IMR-90 (cell line): ENCODE measurements around the gene DCLRE1A.
"Not testable (repeated sequence)": the region's sequence is repeated elsewhere in the genome, so short reads cannot be mapped to it uniquely, and the experiment has no call there.

Source experiments
- BHLHE40 ChIP-seq: fragments of 150-350 bp; IDR thresholded peaks from 2 replicates; pipeline ENCODE4 v1.6.1; 2016; ENCODE audit warnings: mild to moderate bottlenecking, low read depth, low read length
- CEBPB ChIP-seq: IDR thresholded peaks from 2 replicates; pipeline ENCODE4 v1.6.1; 2012; ENCODE audit warnings: low read depth, low read length, improper control_type of control experiment
- CHD1 ChIP-seq: IDR thresholded peaks from 2 replicates; pipeline ENCODE4 v1.6.1; 2012; ENCODE audit warnings: low read depth, low read length, improper control_type of control experiment
- FOS ChIP-seq: fragments of 150-350 bp; IDR thresholded peaks from 2 replicates; pipeline ENCODE4 v1.6.1; 2016; ENCODE audit warnings: low read depth, low read length
- MAFK ChIP-seq: IDR thresholded peaks from 2 replicates; pipeline ENCODE4 v1.6.1; 2012; ENCODE audit warnings: low read depth, low read length, improper control_type of control experiment
- MXI1 ChIP-seq: IDR thresholded peaks from 2 replicates; pipeline ENCODE4 v1.6.1; 2012; ENCODE audit warnings: low read depth, mild to moderate bottlenecking, low read length, moderate library complexity, borderline replicate concordance
- NFE2L2 ChIP-seq: fragments of 150-350 bp; IDR thresholded peaks from 2 replicates; pipeline ENCODE4 v1.6.1; 2016; ENCODE audit warnings: low read depth, mild to moderate bottlenecking, low read length
- POLR2A ChIP-seq: IDR thresholded peaks from 2 replicates; pipeline ENCODE4 v1.6.1; 2012; ENCODE audit warnings: mild to moderate bottlenecking, low read depth, low read length
- RAD21 ChIP-seq: IDR thresholded peaks from 2 replicates; pipeline ENCODE4 v1.6.1; 2012; ENCODE audit warnings: low read length, improper control_type of control experiment
- RCOR1 ChIP-seq: IDR thresholded peaks from 2 replicates; pipeline ENCODE4 v1.6.1; 2012; ENCODE audit warnings: mild to moderate bottlenecking, low read length, improper control_type of control experiment; ENCODE audit not compliant: insufficient replicate concordance
- RFX5 ChIP-seq: IDR thresholded peaks from 2 replicates; pipeline ENCODE4 v1.8.0; 2012; ENCODE audit warnings: low read depth, mild to moderate bottlenecking, low read length, moderate library complexity
- SMC3 ChIP-seq: fragments of 150-350 bp; IDR thresholded peaks from 2 replicates; pipeline ENCODE4 v1.6.1; 2016; ENCODE audit warnings: low read depth, mild to moderate bottlenecking, antibody characterized with exemption, low read length, moderate library complexity
- TF ChIP-seq, protein P1 (sequence below): conservative IDR thresholded peaks from 2 replicates; pipeline ENCODE4 v1.5.1; 2012; ENCODE audit warnings: mild to moderate bottlenecking, low read depth, low read length, improper control_type of control experiment
- TF ChIP-seq, protein P2 (sequence below): fragments of 150-350 bp; IDR thresholded peaks from 2 replicates; pipeline ENCODE4 v1.6.1; 2017; ENCODE audit warnings: mild to moderate bottlenecking, antibody characterized with exemption, low read length, low read depth

DNA sequence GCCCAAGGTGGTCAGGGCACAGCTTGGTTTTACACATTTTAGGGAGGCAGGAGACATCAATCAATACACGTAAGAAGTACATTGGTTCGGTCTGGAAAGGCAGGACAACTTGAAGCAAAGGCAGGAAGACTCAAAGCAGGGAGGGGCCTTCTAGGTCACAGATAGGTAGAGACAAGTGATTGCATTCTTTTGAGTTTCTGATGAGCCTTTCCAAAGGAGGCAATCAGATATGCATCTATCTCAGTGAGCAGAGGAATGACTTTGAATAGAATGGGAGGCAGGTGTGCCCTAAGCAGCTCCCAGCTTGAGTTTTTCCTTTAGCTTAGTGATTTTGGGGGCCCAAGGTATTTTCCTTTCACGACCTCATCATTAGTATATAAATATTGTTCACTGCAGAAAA is 32.6 kb downstream of the DCLRE1A start:
- TF ChIP-seq, protein P1, sequence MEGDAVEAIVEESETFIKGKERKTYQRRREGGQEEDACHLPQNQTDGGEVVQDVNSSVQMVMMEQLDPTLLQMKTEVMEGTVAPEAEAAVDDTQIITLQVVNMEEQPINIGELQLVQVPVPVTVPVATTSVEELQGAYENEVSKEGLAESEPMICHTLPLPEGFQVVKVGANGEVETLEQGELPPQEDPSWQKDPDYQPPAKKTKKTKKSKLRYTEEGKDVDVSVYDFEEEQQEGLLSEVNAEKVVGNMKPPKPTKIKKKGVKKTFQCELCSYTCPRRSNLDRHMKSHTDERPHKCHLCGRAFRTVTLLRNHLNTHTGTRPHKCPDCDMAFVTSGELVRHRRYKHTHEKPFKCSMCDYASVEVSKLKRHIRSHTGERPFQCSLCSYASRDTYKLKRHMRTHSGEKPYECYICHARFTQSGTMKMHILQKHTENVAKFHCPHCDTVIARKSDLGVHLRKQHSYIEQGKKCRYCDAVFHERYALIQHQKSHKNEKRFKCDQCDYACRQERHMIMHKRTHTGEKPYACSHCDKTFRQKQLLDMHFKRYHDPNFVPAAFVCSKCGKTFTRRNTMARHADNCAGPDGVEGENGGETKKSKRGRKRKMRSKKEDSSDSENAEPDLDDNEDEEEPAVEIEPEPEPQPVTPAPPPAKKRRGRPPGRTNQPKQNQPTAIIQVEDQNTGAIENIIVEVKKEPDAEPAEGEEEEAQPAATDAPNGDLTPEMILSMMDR, result not testable (repeated sequence)
- not testable (repeated sequence) for TF ChIP-seq POLR2A, MXI1, RFX5, NFE2L2, RCOR1, CEBPB, MAFK, BHLHE40, FOS, RAD21, CHD1, SMC3
- TF ChIP-seq, protein P2, sequence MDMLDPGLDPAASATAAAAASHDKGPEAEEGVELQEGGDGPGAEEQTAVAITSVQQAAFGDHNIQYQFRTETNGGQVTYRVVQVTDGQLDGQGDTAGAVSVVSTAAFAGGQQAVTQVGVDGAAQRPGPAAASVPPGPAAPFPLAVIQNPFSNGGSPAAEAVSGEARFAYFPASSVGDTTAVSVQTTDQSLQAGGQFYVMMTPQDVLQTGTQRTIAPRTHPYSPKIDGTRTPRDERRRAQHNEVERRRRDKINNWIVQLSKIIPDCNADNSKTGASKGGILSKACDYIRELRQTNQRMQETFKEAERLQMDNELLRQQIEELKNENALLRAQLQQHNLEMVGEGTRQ, result not testable (repeated sequence)
